Osteocyte (in vitro differentiated cells): Measurements from ENCODE around the gene PTPRS. TPM values are rescaled to one million over a fixed set of nuclear protein-coding genes. Genes with fewer than 3 reads are reported as not detected.
A peak's percentile ranks its signal among the peaks of the same experiment; 100 is the strongest.

Source experiments
- DNase-seq: peaks from one replicate; pipeline ENCODE4 v3.0.0; 2021; ENCODE audit warnings: mixed read lengths; ENCODE audit not compliant: unreplicated experiment; ENCODE audit errors: extremely low spot score
- H3K27ac Mint-ChIP-seq: one replicate; pipeline ENCODE4 v1.8.0; 2021; ENCODE audit warnings: mild to moderate bottlenecking, mixed read lengths; ENCODE audit not compliant: unreplicated experiment
- H3K27me3 Mint-ChIP-seq: one replicate; pipeline ENCODE4 v1.8.0; 2021; ENCODE audit warnings: mixed read lengths; ENCODE audit not compliant: unreplicated experiment
- H3K36me3 Mint-ChIP-seq: one replicate; pipeline ENCODE4 v1.8.0; 2021; ENCODE audit warnings: mixed read lengths; ENCODE audit not compliant: unreplicated experiment
- H3K4me1 Mint-ChIP-seq: one replicate; pipeline ENCODE4 v1.8.0; 2021; ENCODE audit warnings: mixed read lengths; ENCODE audit not compliant: unreplicated experiment
- H3K4me3 Mint-ChIP-seq: one replicate; pipeline ENCODE4 v1.8.0; 2021; ENCODE audit warnings: mild to moderate bottlenecking, moderate library complexity, mixed read lengths; ENCODE audit not compliant: unreplicated experiment
- H3K9me3 Mint-ChIP-seq: one replicate; pipeline ENCODE4 v1.8.0; 2021; ENCODE audit warnings: mixed read lengths; ENCODE audit not compliant: unreplicated experiment
- total RNA-seq: library from RNA; stranded (reverse); gene quantifications from 2 replicates; pipeline ENCODE4 v1.2.1, GENCODE V29; 2021
- TF ChIP-seq, protein P1 (sequence below): fragments of 200-600 bp; sonication (generic); IDR thresholded peaks from 2 replicates; pipeline ENCODE4 v1.5.0; 2021; ENCODE audit warnings: antibody characterized with exemption, mild to moderate bottlenecking, moderate library complexity

Gene PTPRS
- total RNA-seq, 1 donor from 2014 or later = 185 TPM

DNA sequence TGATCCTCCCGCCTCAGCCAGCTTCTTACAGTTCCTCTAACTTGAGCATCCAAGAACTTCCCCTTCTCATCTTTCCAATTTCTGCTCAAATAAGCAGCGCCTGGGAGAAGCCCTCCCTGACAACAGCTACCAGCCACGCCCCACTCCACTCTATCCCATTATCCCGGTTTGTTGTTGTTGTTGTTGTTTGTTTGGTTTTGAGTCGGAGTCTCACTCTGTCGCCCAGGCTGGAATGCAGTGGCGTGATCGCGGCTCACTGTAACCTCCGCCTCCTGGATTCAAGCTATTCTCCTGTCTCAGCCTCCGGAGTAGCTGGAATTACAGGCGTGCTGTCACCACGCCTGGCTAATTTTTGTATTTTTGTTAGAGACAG is 822 bp upstream of the PTPRS start:
- no peak for DNase-seq
- Mint-ChIP-seq H3K27me3 (peaks cover 18% of the 10 kb centered on the region), H3K4me3 (peak overlapping the region; percentile 40), H3K4me1 (peaks cover 18% of the 10 kb centered on the region), H3K36me3 (no peaks in the 10 kb centered on the region), H3K9me3 (no peaks in the 10 kb centered on the region), H3K27ac (peak overlapping the region; percentile 63)
- TF ChIP-seq, protein P1, sequence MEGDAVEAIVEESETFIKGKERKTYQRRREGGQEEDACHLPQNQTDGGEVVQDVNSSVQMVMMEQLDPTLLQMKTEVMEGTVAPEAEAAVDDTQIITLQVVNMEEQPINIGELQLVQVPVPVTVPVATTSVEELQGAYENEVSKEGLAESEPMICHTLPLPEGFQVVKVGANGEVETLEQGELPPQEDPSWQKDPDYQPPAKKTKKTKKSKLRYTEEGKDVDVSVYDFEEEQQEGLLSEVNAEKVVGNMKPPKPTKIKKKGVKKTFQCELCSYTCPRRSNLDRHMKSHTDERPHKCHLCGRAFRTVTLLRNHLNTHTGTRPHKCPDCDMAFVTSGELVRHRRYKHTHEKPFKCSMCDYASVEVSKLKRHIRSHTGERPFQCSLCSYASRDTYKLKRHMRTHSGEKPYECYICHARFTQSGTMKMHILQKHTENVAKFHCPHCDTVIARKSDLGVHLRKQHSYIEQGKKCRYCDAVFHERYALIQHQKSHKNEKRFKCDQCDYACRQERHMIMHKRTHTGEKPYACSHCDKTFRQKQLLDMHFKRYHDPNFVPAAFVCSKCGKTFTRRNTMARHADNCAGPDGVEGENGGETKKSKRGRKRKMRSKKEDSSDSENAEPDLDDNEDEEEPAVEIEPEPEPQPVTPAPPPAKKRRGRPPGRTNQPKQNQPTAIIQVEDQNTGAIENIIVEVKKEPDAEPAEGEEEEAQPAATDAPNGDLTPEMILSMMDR = no peak

- no peak overlapping the region for H3K27ac Mint-ChIP-seq
Observed at GRCh38 chr19:5339950-5340636, 519 bp downstream of the PTPRS start.

GRCh38 chr19:5339198-5339949 is 1.2 kb downstream of the PTPRS start:
- H3K27me3 Mint-ChIP-seq = peaks cover 22% of the 10 kb centered on the region
- DNase-seq = no peak
- H3K27ac Mint-ChIP-seq = peak overlapping the region; percentile 23
- TF ChIP-seq, protein P1 = no peak
- H3K9me3 Mint-ChIP-seq = no peaks in the 10 kb centered on the region
- peak overlapping the region; percentile 78 for H3K4me3 Mint-ChIP-seq
- no peaks in the 10 kb centered on the region for H3K36me3 Mint-ChIP-seq
- peaks cover 11% of the 10 kb centered on the region for H3K4me1 Mint-ChIP-seq

More at GRCh38 chr19:5339950-5340636, 519 bp downstream of the PTPRS start:
- H3K4me1 Mint-ChIP-seq = peaks cover 11% of the 10 kb centered on the region
- no peaks in the 10 kb centered on the region for H3K9me3 Mint-ChIP-seq
- H3K27me3 Mint-ChIP-seq = peaks cover 22% of the 10 kb centered on the region
- peak overlapping the region; percentile 81 for H3K4me3 Mint-ChIP-seq
- TF ChIP-seq, protein P1 = peak; percentile 43
- no peak for DNase-seq
- no peaks in the 10 kb centered on the region for H3K36me3 Mint-ChIP-seq

GRCh38 chr19:5338656-5339197 is 1.9 kb downstream of the PTPRS start:
- H3K4me3 Mint-ChIP-seq = peak overlapping the region; percentile 78
- H3K27me3 Mint-ChIP-seq = peaks cover 22% of the 10 kb centered on the region
- no peak for DNase-seq
- no peaks in the 10 kb centered on the region for H3K9me3 Mint-ChIP-seq
- peaks cover 11% of the 10 kb centered on the region for H3K4me1 Mint-ChIP-seq
- TF ChIP-seq, protein P1 = no peak
- H3K36me3 Mint-ChIP-seq = no peaks in the 10 kb centered on the region
- H3K27ac Mint-ChIP-seq = no peak overlapping the region
